Cardiac muscle cell (in vitro differentiated cells and primary cell): ENCODE data around the gene PARP12. TPM values are rescaled to one million over a fixed set of nuclear protein-coding genes. Genes with fewer than 3 reads are reported as not detected.

ENCODE experiments used
- DNase-seq, 2 donors: peaks; one replicate each; pipeline versions ENCODE4 v3.0.0 to v3.0.0-alpha.2; 2010 to 2017; ENCODE audit warnings: low read depth in 1 of 2, low spot score in 1 of 2
- H3K27ac ChIP-seq: fragments of 200-600 bp; sonication (generic); 2 replicates; pipeline ENCODE4 v1.5.1; 2016
- H3K27me3 ChIP-seq: fragments of 200-600 bp; sonication (generic); 2 replicates; pipeline ENCODE4 v1.6.0; 2016; ENCODE audit warnings: control low read depth
- H3K36me3 ChIP-seq: fragments of 200-600 bp; sonication (generic); 2 replicates; pipeline ENCODE4 v1.5.1; 2016; ENCODE audit warnings: control low read depth
- H3K4me1 ChIP-seq: fragments of 200-600 bp; sonication (generic); 2 replicates; pipeline ENCODE4 v1.8.1; 2017; ENCODE audit warnings: low read depth, mild to moderate bottlenecking, mixed run types
- H3K4me3 ChIP-seq: fragments of 200-600 bp; sonication (generic); 2 replicates; pipeline ENCODE4 v1.5.1; 2016; ENCODE audit warnings: mild to moderate bottlenecking
- H3K9me3 ChIP-seq: fragments of 200-600 bp; sonication (generic); 2 replicates; pipeline ENCODE4 v1.5.1; 2017; ENCODE audit warnings: low read depth, mild to moderate bottlenecking, control low read depth
- polyA plus RNA-seq: library from polyadenylated mRNA; unstranded; fragments of >200 nt; fragmentation: Nextera tagmentation; extraction: Ambion mirVana; gene quantifications from 2 replicates; pipeline ENCODE4 v1.2.1, GENCODE V29; 2016
- total RNA-seq: library from RNA; depleted of rRNA; stranded (reverse); fragments of >200 nt; gene quantifications from 2 replicates; pipeline ENCODE4 v1.2.3, GENCODE V29; 2016
- TF ChIP-seq, protein P1 (sequence below): IDR thresholded peaks from 2 replicates; pipeline ENCODE4 v1.5.1; 2012; ENCODE audit warnings: low read depth, mild to moderate bottlenecking, low read length

PARP12 gene
- total and polyA plus RNA-seq, 2 experiments from 2014 or later = 0.45 to 2.2 TPM

DNA sequence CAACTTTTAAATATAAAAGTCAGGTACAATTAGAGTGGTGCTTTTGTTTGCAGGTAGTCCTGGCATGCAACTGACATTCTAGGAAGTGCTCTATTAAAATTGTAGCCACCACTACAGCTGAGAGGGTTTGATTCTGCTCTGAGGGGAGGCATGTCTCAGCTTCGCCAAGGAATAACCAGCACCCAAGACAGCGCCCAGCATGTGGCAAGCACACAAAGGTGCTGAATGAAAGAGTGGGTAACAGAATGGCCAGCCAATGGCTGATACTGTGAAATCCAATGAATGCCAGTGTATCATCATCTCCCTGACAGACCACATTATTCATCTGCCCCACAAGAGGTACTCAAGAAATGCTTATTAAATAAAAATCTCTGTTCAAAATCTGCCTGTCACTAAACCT is 6.9 kb downstream of the PARP12 start:
- TF ChIP-seq, protein P1, sequence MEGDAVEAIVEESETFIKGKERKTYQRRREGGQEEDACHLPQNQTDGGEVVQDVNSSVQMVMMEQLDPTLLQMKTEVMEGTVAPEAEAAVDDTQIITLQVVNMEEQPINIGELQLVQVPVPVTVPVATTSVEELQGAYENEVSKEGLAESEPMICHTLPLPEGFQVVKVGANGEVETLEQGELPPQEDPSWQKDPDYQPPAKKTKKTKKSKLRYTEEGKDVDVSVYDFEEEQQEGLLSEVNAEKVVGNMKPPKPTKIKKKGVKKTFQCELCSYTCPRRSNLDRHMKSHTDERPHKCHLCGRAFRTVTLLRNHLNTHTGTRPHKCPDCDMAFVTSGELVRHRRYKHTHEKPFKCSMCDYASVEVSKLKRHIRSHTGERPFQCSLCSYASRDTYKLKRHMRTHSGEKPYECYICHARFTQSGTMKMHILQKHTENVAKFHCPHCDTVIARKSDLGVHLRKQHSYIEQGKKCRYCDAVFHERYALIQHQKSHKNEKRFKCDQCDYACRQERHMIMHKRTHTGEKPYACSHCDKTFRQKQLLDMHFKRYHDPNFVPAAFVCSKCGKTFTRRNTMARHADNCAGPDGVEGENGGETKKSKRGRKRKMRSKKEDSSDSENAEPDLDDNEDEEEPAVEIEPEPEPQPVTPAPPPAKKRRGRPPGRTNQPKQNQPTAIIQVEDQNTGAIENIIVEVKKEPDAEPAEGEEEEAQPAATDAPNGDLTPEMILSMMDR = no peak
- Histone ChIP-seq H3K36me3 (no peaks in the 10 kb centered on the region), H3K4me3 (no peak overlapping the region), H3K27me3 (no peaks in the 10 kb centered on the region), H3K4me1 (peaks cover 5% of the 10 kb centered on the region), H3K9me3 (no peaks in the 10 kb centered on the region), H3K27ac (no peak overlapping the region)
- no peak for DNase-seq

DNA sequence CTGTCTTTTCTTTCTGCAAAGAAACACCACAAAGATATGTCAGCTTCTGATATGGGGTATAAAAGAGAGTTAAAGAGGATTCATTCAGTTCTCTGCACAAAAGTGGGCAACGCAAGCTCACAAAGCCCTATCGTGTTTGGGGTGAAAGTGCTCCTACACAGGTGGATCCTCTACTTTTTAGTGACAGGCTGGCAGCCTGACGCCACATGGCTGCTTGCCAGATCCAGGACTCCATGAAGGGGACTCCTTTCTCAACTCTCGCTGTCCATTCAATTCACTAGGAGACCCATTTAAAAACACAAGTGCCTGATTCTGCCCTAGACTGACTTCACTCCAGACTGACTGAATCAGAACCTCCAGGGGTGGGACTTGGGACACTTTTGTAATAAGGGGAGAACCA is 8.0 kb downstream of the PARP12 start:
- Histone ChIP-seq H3K36me3 (no peaks in the 10 kb centered on the region), H3K4me3 (no peak overlapping the region), H3K9me3 (no peaks in the 10 kb centered on the region), H3K27ac (no peak overlapping the region), H3K4me1 (peaks cover 1% of the 10 kb centered on the region), H3K27me3 (no peaks in the 10 kb centered on the region)
- TF ChIP-seq, protein P1 = no peak
- DNase-seq = no peak

DNA sequence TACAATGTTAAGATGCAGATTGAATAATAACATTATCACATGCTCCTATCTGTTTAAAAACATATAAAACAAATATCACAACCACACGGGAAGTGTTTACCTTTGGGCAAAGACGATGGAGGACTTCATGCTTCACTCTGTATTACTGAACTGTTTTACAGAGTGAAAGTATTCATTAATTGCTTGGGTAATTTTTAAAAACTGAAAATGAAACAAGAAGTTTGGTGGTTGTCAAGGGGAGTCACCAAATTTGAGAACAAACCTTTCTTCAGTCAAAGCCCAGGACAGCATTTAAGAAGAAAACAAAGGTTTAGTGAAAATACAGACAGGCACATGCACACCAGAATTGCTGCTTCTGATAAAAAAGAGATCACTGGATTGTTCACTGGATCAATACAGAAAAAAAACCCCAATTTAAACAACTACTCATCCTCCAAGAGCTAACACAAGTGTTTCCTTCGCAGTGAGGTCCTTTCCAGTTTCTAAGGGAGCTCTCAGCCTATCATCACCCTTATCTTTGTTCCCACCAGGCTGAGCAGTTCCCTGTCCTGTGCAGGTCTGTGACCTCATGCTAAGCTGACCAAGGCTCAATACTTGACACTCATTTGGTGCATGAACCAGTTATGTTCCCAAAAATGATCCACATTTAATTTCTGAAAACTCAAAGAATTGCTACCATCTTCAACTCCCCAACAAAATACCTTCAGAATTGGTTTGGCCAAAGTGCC is 8.8 kb downstream of the PARP12 start:
- Histone ChIP-seq H3K27ac (no peak overlapping the region), H3K4me1 (peaks cover under 1% of the 10 kb centered on the region), H3K4me3 (no peak overlapping the region), H3K36me3 (no peaks in the 10 kb centered on the region), H3K9me3 (no peaks in the 10 kb centered on the region), H3K27me3 (no peaks in the 10 kb centered on the region)
- TF ChIP-seq, protein P1 = no peak
- DNase-seq = no peak

DNA sequence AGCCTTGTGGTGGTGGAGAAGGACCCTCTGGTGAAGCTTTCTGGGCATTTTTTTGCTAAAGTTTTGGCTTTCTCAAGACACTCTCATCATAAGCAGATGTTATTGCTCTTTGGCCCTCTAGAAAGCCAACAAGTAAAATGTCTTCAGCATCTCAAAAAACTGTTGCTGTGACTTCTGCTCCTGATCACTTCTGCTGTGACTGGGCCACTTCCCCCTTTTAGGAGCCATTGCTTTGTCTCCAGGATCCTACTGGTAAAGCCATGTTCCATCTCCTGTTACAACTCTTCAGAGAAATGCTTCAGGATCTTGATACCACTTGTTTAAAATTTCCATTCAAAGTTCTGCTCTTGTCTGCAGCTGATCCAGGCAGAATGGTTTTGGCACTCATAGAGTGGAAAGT is 10.9 kb downstream of the PARP12 start:
- Histone ChIP-seq H3K27ac (no peak overlapping the region), H3K36me3 (no peaks in the 10 kb centered on the region), H3K4me1 (peaks cover 11% of the 10 kb centered on the region), H3K9me3 (no peaks in the 10 kb centered on the region), H3K27me3 (no peaks in the 10 kb centered on the region), H3K4me3 (no peak overlapping the region)
- TF ChIP-seq, protein P1 = no peak
- no peak for DNase-seq

DNA sequence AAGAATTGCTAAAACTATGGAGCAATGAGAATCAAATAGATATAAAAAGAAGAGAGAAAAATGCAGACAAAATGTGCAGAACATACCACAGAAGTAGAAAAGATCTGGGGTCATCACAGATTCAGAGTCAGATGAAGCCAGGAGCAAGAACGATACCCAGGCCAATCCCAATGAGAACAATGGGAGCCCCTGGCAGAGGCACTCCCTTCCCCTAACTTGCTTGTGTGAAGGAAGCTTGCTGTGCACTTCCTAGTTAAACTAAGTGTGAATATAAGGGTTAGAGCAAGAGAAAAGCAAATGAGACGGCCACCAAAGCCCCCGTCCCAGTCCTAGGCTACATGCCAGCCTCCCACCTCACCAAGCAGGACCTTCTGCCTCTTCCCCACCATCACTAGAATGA is 12.7 kb downstream of the PARP12 start:
- peaks cover 23% of the 10 kb centered on the region for H3K4me1 ChIP-seq
- H3K27me3 ChIP-seq = no peaks in the 10 kb centered on the region
- no peaks in the 10 kb centered on the region for H3K9me3 ChIP-seq
- TF ChIP-seq, protein P1 = no peak
- no peaks in the 10 kb centered on the region for H3K36me3 ChIP-seq
- DNase-seq = no peak
- no peak overlapping the region for H3K4me3 ChIP-seq
- no peak overlapping the region for H3K27ac ChIP-seq
